Ammon's horn (tissue), 1 donor: Measurements from ENCODE around the gene OST4.

Experiments
- DNase-seq: peaks from one replicate; pipeline ENCODE4 v3.0.0-alpha.2; 2016; ENCODE audit warnings: low spot score

The OST4 gene

DNA sequence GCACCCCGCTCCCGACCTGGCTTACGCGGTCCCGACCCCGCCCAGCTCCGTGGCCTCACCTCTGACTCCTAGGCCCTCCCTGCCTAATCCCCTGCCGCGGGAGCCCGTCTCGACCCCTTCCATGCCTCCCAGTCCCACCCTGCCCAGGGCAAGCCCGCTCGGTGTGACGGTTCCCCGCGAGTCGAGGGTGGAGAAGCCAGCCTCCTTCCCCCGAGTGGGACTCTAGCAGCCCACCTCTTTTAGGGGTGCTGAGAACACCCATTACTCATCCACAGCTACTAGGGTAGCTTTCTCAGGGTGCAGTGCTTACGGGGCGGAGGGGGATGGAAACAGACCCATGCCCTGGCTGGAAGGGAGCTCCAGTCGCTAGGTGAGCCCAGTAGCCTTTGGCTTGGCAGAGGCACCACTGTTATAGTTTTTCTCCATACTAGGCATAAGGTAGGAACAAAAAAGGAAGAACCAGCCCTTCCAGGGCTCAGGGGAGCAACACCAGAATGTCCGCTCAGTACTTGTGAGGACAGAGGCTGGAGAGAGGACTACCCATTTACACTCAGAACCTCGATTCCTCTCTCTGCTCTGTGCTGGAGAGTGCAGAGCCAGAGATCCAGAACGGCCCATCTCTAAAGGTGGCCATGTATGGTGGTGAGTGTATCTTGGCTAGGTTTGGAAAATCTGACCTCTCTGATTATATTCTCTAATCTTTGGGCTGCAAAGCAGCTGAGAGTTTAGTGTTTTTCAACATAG, 19.4 kb downstream of the OST4 start:
- peak; percentile 40 for DNase-seq

DNA sequence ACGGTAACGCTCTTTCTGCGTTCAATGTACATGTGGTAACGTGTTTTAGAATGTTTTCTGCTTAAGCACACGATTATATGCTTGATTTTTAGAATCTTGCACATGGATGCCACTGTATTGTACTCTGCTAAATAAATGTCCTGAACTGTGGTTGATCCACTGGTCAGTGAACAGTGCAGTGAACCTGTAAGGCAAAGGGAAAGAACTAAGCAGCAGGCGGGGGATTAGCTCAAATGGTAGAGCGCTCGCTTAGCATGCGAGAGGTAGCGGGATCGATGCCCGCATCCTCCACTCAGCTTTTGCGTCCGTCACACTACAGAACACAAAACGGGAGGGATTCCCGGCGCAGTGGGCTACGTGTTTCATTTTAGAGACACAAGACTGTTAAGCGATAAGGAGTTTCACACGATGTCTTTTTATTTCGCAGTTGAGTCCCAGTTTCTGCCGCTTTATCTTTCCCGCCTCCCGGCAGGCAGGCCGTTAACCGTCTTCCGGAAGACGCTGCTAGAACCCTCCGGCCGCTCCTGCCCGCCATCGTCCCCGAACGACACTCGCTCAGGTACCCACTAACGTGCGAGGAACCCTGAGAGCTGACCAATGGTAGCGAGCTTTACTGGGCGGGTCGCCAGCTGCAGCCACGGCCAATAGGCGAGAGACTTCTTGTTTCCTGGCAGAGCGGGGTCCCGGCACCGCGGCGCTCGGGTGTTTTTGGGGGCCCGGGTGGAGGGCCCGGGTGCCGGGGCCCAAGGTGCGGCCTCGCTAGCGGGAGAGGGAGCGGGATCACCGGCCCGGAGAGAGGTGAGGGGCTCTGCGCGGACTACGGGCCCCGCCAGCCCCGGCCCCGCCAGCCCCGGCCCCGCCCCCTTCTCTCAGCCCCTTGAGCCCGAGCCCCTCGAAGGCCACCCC, 20.2 kb downstream of the OST4 start, which contains the start of gene AGBL5:
Gene AGBL5 (plus strand): TSS at position 673 of the 906 bp plus-strand sequence. CDS start 1,291 bp downstream, outside the sequence.
- DNase-seq, result peak; percentile 94

- peak; percentile 97 for DNase-seq
These were observed 21.0 kb downstream of the OST4 start for GRCh38 chr2:27050281-27050995.

DNA sequence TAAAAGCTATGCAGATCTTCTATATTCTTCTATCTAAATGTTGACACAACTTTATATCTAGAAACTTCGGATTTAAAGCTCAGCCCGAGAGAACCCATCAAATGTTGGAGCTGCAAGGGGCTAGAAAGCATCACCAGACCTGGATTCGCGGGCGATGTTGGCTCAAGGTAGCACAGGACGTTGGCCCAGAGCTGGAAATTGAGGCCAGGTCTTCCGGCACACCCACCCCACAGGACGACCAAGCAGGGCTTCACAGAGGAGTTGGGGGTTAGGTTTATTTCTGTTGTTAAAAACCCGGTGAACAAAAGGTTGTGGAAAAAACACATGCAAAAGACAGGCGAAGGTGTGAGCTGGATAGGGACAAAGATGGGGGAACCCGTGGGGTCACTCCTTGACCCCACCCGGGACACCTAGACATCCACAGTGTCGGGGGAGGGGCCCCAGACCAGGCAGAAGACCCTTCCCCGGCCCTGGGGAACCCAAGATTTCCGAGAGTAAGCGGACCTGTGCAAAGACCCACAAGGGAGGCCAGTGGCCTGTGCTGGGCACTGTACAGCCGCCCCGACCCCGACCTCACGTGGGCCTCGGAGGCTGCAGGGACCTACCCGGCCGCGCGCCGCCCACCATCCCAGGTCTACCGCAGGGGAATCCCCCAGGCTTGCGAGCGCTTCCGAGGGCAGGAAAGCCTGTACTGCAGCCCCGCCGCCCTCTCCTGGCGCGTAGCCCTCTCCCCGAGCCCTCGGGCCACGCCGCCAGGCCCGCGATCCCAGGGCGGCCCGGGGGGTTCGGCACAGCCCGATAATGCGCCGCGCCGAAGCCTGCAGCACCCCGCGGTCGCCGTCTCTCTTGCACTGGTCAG, 21.8 kb downstream of the OST4 start:
- no peak for DNase-seq

DNA sequence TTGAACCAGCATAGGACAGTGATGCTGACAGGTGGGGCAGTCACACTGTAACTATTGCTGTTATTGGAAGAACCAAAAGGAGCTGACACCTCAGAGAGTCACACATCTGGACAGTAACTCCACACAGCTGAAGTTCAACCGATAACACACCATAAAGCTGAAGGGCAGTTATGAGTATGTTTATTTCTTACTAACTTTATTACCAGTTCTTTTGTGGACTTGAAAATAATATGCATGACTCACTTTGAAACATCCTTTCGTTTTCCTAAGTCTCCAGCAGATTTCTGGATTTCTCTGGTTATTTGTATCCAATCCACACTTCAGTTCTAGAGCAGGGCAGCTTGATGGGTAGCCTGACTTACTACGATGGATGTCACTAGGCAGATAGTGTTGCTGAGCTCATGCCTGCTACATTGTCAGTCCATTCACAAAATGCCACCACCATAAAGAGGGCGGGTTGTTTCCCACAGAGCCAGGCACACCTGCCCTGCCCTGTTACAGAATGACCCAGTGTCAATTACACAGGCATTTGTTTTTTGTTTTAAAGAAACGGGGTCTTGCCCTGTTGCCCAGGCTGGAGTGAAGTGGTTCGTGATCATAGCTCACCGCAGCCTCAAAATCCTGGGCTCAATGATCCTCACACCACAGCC, 28.3 kb downstream of the OST4 start:
- no peak for DNase-seq

GRCh38 chr2:27042159-27042661, 29.2 kb downstream of the OST4 start:
- DNase-seq, result no peak

- no peak for DNase-seq
These were observed 29.7 kb downstream of the OST4 start for GRCh38 chr2:27041752-27042151.

DNA sequence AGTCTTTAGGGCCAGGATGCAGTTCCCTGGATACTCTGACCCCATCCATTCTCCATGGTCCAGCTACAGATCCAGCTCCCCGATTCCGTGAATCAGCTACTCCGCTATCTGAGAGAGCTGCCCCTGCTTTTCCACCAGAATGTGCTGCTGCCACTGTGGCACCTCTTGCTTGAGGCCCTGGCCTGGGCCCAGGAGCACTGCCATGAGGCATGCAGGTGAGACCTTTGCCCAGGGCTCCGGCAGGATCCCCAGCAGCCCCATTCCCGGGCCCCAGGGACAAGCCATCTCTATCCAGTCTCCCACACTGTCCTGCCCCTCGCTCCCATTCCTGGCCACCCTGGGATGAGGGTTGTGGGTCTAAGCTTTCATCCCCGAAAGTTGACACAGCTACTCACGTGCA, 31.2 kb downstream of the OST4 start:
- DNase-seq, result no peak

DNA sequence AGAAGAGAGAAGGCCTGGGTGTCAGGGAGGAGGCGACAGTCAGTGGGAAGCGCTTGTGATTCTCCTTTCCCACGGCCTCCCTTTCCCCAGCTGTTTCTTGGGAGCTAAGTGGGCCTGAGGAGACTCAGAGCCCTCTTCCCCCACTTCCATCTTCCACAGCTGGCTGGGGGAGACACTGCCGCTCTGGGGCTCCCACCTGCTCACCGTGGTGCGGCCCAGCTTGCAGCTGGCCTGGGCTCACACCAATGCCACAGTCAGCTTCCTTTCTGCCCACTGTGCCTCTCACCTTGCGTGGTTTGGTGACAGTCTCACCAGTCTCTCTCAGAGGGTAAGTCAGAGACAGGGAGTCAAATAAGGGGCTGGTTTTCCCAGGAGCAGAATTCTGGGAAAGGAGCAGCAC, 31.6 kb downstream of the OST4 start:
- no peak for DNase-seq

GRCh38 chr2:27039426-27039825, 32.0 kb downstream of the OST4 start:
- no peak for DNase-seq

DNA sequence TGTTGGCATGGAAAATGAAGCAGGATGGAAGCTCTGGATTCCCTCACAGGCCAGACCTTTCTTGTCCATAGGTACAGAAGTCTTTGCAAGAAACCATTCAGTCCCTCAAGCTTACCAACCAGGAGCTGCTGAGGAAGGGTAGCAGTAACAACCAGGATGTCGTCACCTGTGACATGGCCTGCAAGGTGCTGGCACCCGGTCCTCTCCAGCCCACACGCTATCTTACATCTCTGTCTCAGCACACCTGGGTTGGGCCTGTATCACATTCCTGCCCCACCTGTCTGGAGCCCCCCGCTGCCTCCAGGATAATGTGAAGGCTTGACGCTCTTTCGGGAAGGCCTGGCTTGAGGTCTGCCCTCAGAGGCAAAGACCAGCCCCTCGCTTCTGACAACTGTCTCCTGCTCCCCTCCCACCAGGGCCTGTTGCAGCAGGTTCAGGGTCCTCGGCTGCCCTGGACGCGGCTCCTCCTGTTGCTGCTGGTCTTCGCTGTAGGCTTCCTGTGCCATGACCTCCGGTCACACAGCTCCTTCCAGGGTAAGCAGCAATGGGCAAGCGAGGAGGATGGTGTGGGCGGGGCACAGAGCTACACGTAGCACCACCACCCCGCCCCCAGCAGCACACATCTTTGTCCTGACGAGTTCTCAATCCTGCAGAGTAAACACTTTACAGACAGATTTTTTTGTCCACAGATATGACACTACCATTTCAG, 32.7 kb downstream of the OST4 start:
- DNase-seq, result no peak

- no peak for DNase-seq
These were observed 33.4 kb downstream of the OST4 start for GRCh38 chr2:27038012-27038411.

- no peak for DNase-seq
These were observed 38.1 kb downstream of the OST4 start for GRCh38 chr2:27033253-27033852.

DNA sequence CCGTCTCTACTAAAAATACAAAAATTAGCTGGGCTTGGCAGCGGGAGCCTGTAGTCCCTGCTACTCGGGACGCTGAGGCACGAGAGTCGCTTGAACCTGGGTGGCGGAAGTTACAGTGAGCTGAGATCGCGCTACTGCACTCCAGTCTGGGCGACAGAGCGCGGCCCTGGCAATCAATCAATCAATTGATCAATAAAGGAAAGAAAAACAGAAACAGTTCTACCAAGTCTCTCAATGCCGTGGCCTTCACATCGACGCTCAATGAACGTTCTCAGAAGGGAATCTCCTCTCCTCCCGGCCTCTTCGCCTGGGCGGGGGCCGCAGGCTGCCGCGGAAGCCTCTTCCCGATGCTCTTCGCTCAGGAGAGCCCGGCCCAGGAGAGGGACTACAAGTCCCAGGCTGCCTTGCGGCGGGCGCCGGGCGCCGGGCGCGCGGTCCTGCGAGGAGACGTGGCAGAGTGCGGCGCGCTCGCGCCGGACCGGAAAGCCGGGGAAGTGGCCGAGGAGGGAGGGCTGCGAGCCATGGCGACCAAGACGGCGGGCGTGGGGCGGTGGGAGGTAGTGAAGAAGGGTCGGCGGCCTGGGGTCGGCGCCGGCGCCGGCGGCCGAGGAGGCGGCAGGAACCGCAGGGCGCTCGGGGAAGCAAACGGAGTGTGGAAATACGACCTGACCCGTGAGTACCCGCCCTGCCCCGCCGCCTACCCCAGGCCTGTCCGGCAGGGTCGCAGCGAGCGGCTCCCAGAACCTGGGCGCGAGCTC, 38.8 kb downstream of the OST4 start, which contains the start of gene TMEM214:
Gene TMEM214 (plus strand): TSS at position 471 of the 758 bp plus-strand sequence. CDS start 51 bp downstream, at position 522.
- DNase-seq, result peak; percentile 85

- DNase-seq, result no peak
These were observed 42.4 kb downstream of the OST4 start for GRCh38 chr2:27029051-27029450.

GRCh38 chr2:27027211-27027651, 44.2 kb downstream of the OST4 start:
- DNase-seq, result no peak

DNA sequence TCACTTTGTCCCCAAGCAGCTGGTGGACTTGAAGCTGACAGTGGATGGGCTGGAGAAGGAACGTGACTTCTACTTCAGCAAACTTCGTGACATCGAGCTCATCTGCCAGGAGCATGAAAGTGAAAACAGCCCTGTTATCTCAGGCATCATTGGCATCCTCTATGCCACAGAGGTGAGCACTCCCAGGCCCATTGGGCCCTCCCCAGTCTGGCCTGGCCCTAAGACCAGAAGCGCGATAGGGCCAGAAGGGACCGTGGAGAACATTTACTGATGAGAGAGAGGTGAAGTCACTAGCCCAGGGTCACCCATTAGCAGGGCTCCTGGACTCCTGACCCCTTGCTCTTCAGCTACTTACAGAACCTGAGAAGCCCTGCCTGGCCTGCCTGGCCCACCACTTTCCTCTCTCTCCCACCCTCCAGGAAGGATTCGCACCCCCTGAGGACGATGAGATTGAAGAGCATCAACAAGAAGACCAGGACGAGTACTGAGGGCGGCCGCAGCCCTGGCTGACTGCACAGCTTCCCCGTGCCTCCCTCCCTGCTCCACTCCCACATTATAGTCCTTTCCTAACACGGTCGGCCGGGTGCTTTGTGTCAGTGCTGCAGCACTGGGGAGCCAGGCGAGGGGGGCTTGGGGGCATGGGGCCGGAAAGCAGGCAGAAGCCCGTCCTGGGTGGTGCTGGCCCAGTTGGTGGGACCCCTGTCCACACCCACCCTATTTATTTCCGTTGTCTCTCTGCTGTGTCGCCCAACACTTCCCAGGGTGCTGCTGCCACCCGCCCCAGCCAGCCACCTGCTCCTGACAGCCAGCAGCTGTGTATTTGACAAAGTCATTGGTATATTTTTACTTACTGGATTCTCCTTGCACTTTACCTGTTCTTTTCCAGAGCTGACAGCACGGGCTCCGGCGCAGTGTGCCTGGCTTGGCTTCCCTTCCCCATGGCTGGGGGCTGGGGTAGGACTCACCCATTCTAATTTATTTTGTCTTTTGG, 45.3 kb downstream of the OST4 start:
- no peak for DNase-seq
